ENCODE measurements around the gene DAW1. TPM values are rescaled to one million over a fixed set of nuclear protein-coding genes. Genes with fewer than 3 reads are reported as not detected.

Gene DAW1
- total and polyA plus RNA-seq, 2 donors (not counting 1 experiment from before 2014, with no cell fraction given), result 0.11 TPM; not detected in 1

- no peaks in the 10 kb centered on the region for H3K36me3 ChIP-seq (ENCODE audit: control insufficient read depth, insufficient read depth, low read length)
- no peak overlapping the region for H3K4me3 ChIP-seq (replicated peaks in 1 of 4; ENCODE audit: control extremely low read depth in 1 of 4, insufficient read depth in 1 of 4, low read depth in 3 of 4, low read length in 4 of 4)
- H3K27me3 ChIP-seq (ENCODE audit: control insufficient read depth, insufficient read depth, low read length), result no peaks in the 10 kb centered on the region
- H4K20me1 ChIP-seq (ENCODE audit: control insufficient read depth, extremely low read depth, insufficient read depth, low read length), result no peaks in the 10 kb centered on the region
- H3K9me3 ChIP-seq (ENCODE audit: control insufficient read depth, insufficient read depth, low read depth, low read length), result no peaks in the 10 kb centered on the region
- H3K79me2 ChIP-seq (ENCODE audit: control insufficient read depth, insufficient read depth, low read length), result no peaks in the 10 kb centered on the region
- no peak overlapping the region for H3K9ac ChIP-seq (ENCODE audit: insufficient read depth, low read length)
- peak; percentile 17 to 56 for DNase-seq (ENCODE audit: low read depth in 2 of 2)
- H2AFZ ChIP-seq (ENCODE audit: low read length), result peak overlapping the region; percentile 22
- H3K4me2 ChIP-seq (ENCODE audit: extremely low read depth, insufficient read depth, low read length), result no peak overlapping the region
- H3K27ac ChIP-seq (ENCODE audit: insufficient read depth, low read length), result no peak overlapping the region
- H3K4me1 ChIP-seq (ENCODE audit: control insufficient read depth, extremely low read depth, insufficient read depth, low read length), result no peaks in the 10 kb centered on the region
- TF ChIP-seq EZH2 (IDR thresholded peaks at IDR 0.05; ENCODE audit: low read length, missing control alignments), result no peak
- TF ChIP-seq, protein P1, sequence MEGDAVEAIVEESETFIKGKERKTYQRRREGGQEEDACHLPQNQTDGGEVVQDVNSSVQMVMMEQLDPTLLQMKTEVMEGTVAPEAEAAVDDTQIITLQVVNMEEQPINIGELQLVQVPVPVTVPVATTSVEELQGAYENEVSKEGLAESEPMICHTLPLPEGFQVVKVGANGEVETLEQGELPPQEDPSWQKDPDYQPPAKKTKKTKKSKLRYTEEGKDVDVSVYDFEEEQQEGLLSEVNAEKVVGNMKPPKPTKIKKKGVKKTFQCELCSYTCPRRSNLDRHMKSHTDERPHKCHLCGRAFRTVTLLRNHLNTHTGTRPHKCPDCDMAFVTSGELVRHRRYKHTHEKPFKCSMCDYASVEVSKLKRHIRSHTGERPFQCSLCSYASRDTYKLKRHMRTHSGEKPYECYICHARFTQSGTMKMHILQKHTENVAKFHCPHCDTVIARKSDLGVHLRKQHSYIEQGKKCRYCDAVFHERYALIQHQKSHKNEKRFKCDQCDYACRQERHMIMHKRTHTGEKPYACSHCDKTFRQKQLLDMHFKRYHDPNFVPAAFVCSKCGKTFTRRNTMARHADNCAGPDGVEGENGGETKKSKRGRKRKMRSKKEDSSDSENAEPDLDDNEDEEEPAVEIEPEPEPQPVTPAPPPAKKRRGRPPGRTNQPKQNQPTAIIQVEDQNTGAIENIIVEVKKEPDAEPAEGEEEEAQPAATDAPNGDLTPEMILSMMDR (conservative IDR thresholded peaks at IDR 0.05 in 1 of 2, IDR thresholded peaks at IDR 0.05 in 1 of 2; ENCODE audit: low read depth in 1 of 2, low read length in 2 of 2), result peak; percentile 15 to 66
Measured at GRCh38 chr2:227939271-227940027, 68.0 kb downstream of the DAW1 start.

DNA sequence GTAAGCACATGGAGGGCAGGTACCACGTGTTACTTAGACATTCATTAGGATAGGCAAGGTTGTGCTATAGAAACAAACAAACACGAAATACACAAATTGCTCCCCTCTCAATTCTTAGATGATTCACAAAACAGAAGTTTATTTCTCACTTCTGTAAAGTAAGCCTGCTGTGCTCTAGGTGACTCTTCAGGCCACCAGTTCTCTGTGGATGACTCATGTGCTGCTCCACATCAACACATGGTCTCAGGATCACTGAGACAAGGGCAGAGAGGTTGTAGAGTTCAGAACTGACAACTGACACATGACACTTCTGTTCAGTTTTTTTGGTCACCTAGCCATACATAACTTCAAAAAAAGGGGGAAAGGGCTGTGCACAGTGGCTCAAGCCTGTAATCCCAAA, 70.6 kb downstream of the DAW1 start:
- TF ChIP-seq EZH2 (IDR thresholded peaks at IDR 0.05; ENCODE audit: low read length, missing control alignments), result no peak
- H3K4me3 ChIP-seq (replicated peaks in 1 of 4; ENCODE audit: control extremely low read depth in 1 of 4, insufficient read depth in 1 of 4, low read depth in 3 of 4, low read length in 4 of 4), result no peak overlapping the region
- H3K27me3 ChIP-seq (ENCODE audit: control insufficient read depth, insufficient read depth, low read length), result no peaks in the 10 kb centered on the region
- peak in 1 of 2 donors; percentile 5 for DNase-seq (ENCODE audit: low read depth in 2 of 2)
- no peaks in the 10 kb centered on the region for H3K9me3 ChIP-seq (ENCODE audit: control insufficient read depth, insufficient read depth, low read depth, low read length)
- no peaks in the 10 kb centered on the region for H3K36me3 ChIP-seq (ENCODE audit: control insufficient read depth, insufficient read depth, low read length)
- H4K20me1 ChIP-seq (ENCODE audit: control insufficient read depth, extremely low read depth, insufficient read depth, low read length), result no peaks in the 10 kb centered on the region
- no peak overlapping the region for H3K9ac ChIP-seq (ENCODE audit: insufficient read depth, low read length)
- H3K79me2 ChIP-seq (ENCODE audit: control insufficient read depth, insufficient read depth, low read length), result no peaks in the 10 kb centered on the region
- no peaks in the 10 kb centered on the region for H3K4me1 ChIP-seq (ENCODE audit: control insufficient read depth, extremely low read depth, insufficient read depth, low read length)
- H3K4me2 ChIP-seq (ENCODE audit: extremely low read depth, insufficient read depth, low read length), result no peak overlapping the region
- no peak overlapping the region for H2AFZ ChIP-seq (ENCODE audit: low read length)
- no peak overlapping the region for H3K27ac ChIP-seq (ENCODE audit: insufficient read depth, low read length)

GRCh38 chr2:227942965-227943364, 71.5 kb downstream of the DAW1 start:
- TF ChIP-seq, protein P1 (conservative IDR thresholded peaks at IDR 0.05 in 1 of 2, IDR thresholded peaks at IDR 0.05 in 1 of 2; ENCODE audit: low read depth in 1 of 2, low read length in 2 of 2), result no peak
- TF ChIP-seq EZH2 (IDR thresholded peaks at IDR 0.05; ENCODE audit: low read length, missing control alignments), result no peak
- Histone ChIP-seq H3K36me3 (ENCODE audit: control insufficient read depth, insufficient read depth, low read length) (no peaks in the 10 kb centered on the region), H4K20me1 (ENCODE audit: control insufficient read depth, extremely low read depth, insufficient read depth, low read length) (no peaks in the 10 kb centered on the region), H3K27ac (ENCODE audit: insufficient read depth, low read length) (no peak overlapping the region), H3K79me2 (ENCODE audit: control insufficient read depth, insufficient read depth, low read length) (no peaks in the 10 kb centered on the region), H3K27me3 (ENCODE audit: control insufficient read depth, insufficient read depth, low read length) (no peaks in the 10 kb centered on the region), H3K4me3 (replicated peaks in 1 of 4; ENCODE audit: control extremely low read depth in 1 of 4, insufficient read depth in 1 of 4, low read depth in 3 of 4, low read length in 4 of 4) (no peak overlapping the region), H3K4me1 (ENCODE audit: control insufficient read depth, extremely low read depth, insufficient read depth, low read length) (no peaks in the 10 kb centered on the region), H3K4me2 (ENCODE audit: extremely low read depth, insufficient read depth, low read length) (no peak overlapping the region), H2AFZ (ENCODE audit: low read length) (no peak overlapping the region), H3K9me3 (ENCODE audit: control insufficient read depth, insufficient read depth, low read depth, low read length) (no peaks in the 10 kb centered on the region), H3K9ac (ENCODE audit: insufficient read depth, low read length) (no peak overlapping the region)
- DNase-seq (ENCODE audit: low read depth in 2 of 2), result peak in 1 of 2 donors; percentile 22
